SK-MEL-5 (cell line): Measurements from ENCODE around the gene RPS6KA3. TPM values are rescaled to one million over a fixed set of nuclear protein-coding genes. Genes with fewer than 3 reads are reported as not detected.

ENCODE experiments used
- DNase-seq: peaks from one replicate; pipeline ENCODE4 v3.0.0-alpha.2; 2016; ENCODE audit warnings: low read depth, low spot score
- in situ Hi-C: cut with HindIII; loops from 2 replicates; pipeline ENCODE4 v1.10.0; 2016; ENCODE audit warnings: low sequenced_read_pairs, high pct_unique_total_duplicates, low pct_unique_long_range_greater_than_20kb
- polyA plus RNA-seq, 2 experiments: library from polyadenylated mRNA; depleted of rRNA; stranded (reverse); fragments of >200 nt; gene quantifications; 2 replicates each; pipeline ENCODE4 v1.2.3, GENCODE V29; 2015
- total RNA-seq: library from RNA; depleted of rRNA; stranded (reverse); fragments of >200 nt; shearing (Covaris generic); gene quantifications from 2 replicates; pipeline ENCODE4 v1.2.3, GENCODE V29; 2014; rRNA removed

The RPS6KA3 gene
- total RNA-seq: 38.0 and 39.5 TPM in 2 replicates
- polyA plus RNA-seq (2015; cell fraction: cytosol; rRNA removed): 21.5 and 33.0 TPM in 2 replicates
- 10.9 and 15.1 TPM in 2 replicates for polyA plus RNA-seq (2015; cell fraction: nucleus; rRNA removed)

- in situ Hi-C loops: no loop called here
- DNase-seq: peak; percentile 81
Measured at GRCh38 chrX:20266810-20267606, at the start of gene RPS6KA3. TSS of gene RPS6KA3 (minus strand) at chrX:20266909. CDS start at chrX:20266632, 277 bp downstream.

- DNase-seq: no peak
- in situ Hi-C loops: no loop called here
Measured at GRCh38 chrX:20315140-20315539, 48.4 kb upstream of the RPS6KA3 start.

GRCh38 chrX:20313899-20314298, 47.2 kb upstream of the RPS6KA3 start:
- in situ Hi-C loops: no loop called here
- no peak for DNase-seq

GRCh38 chrX:20312018-20312417, 45.3 kb upstream of the RPS6KA3 start:
- no peak for DNase-seq
- in situ Hi-C loops: no loop called here

- DNase-seq: no peak
- in situ Hi-C loops: no loop called here
Measured at GRCh38 chrX:20311505-20311904, 44.8 kb upstream of the RPS6KA3 start.

GRCh38 chrX:20309806-20310205, 43.1 kb upstream of the RPS6KA3 start:
- in situ Hi-C loops: no loop called here
- DNase-seq: no peak

- DNase-seq: no peak
- in situ Hi-C loops: no loop called here
Measured at GRCh38 chrX:20306668-20307067, 40.0 kb upstream of the RPS6KA3 start.

GRCh38 chrX:20300822-20301221, 34.1 kb upstream of the RPS6KA3 start:
- in situ Hi-C loops: no loop called here
- no peak for DNase-seq

GRCh38 chrX:20294957-20295356, 28.2 kb upstream of the RPS6KA3 start:
- in situ Hi-C loops: no loop called here
- DNase-seq: no peak

- DNase-seq: no peak
- in situ Hi-C loops: no loop called here
Measured at GRCh38 chrX:20294284-20294683, 27.6 kb upstream of the RPS6KA3 start.

- no peak for DNase-seq
- in situ Hi-C loops: no loop called here
Measured at GRCh38 chrX:20285511-20285910, 18.8 kb upstream of the RPS6KA3 start.

- no peak for DNase-seq
- in situ Hi-C loops: no loop called here
Measured at GRCh38 chrX:20284992-20285391, 18.3 kb upstream of the RPS6KA3 start.

- no peak for DNase-seq
- in situ Hi-C loops: no loop called here
Measured at GRCh38 chrX:20284444-20284843, 17.7 kb upstream of the RPS6KA3 start.

GRCh38 chrX:20280938-20281337, 14.2 kb upstream of the RPS6KA3 start:
- DNase-seq: no peak
- in situ Hi-C loops: no loop called here

- in situ Hi-C loops: no loop called here
- no peak for DNase-seq
Measured at GRCh38 chrX:20274121-20274520, 7.4 kb upstream of the RPS6KA3 start.

- no peak for DNase-seq
- in situ Hi-C loops: no loop called here
Measured at GRCh38 chrX:20271730-20272129, 5.0 kb upstream of the RPS6KA3 start.

- no peak for DNase-seq
- in situ Hi-C loops: no loop called here
Measured at GRCh38 chrX:20271186-20271585, 4.5 kb upstream of the RPS6KA3 start.

GRCh38 chrX:20270562-20270890, 3.8 kb upstream of the RPS6KA3 start:
- peak; percentile 13 for DNase-seq
- in situ Hi-C loops: no loop called here

- DNase-seq: no peak
- in situ Hi-C loops: no loop called here
Measured at GRCh38 chrX:20269848-20270561, 3.3 kb upstream of the RPS6KA3 start.
